ENCODE measurements around the gene FAM118B. TPM values are rescaled to one million over a fixed set of nuclear protein-coding genes. Genes with fewer than 3 reads are reported as not detected.

FAM118B gene
- total and polyA plus RNA-seq, 4 donors, result 10.8 to 24.3 (median 20.7) TPM

DNA sequence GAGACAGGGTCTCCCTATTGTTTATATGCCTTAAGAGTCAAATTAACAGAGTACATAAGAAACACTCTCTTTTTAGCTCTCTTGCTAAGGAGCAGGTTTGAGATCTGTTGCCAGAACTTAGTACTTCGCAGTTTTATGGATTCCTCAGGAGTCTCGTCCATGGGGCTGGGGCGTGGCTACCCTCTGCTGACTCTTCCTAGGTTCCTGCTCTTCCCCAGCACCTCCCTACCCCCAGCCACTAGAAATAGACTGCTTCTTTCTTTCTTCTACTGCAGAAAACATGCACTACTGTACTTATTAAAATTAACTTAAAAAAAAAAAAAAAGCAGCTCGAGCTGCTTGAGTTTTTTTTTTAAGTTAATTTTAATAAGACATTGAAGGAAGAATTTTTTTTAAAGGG, 8.0 kb downstream of the FAM118B start:
- 58 to 64% methylated on average over 4 of the region's 4 CpGs for WGBS, 2 donors
- Histone ChIP-seq H3K4me1 (ENCODE audit: control insufficient read depth in 5 of 5, insufficient read depth in 5 of 5, low read length in 5 of 5) (peaks cover 0 to 5% (median 0%) of the 10 kb centered on the region in 5 donors), H3K27me3 (ENCODE audit: control insufficient read depth in 3 of 3, insufficient read depth in 3 of 3, low read length in 2 of 3) (no peaks in the 10 kb centered on the region), H3K9me3 (ENCODE audit: control insufficient read depth in 4 of 4, insufficient read depth in 3 of 4, low read length in 3 of 4) (no peaks in the 10 kb centered on the region), H3K4me3 (no peak overlapping the region), H3K36me3 (ENCODE audit: control insufficient read depth in 4 of 4, insufficient read depth in 4 of 4, low read length in 4 of 4) (no peaks in the 10 kb centered on the region), H3K27ac (ENCODE audit: low read depth in 1 of 2, low read length in 1 of 2) (no peak overlapping the region), H3K9ac (ENCODE audit: insufficient read depth in 1 of 2, low read length in 2 of 2) (no peak overlapping the region)
- TF ChIP-seq, protein P1, sequence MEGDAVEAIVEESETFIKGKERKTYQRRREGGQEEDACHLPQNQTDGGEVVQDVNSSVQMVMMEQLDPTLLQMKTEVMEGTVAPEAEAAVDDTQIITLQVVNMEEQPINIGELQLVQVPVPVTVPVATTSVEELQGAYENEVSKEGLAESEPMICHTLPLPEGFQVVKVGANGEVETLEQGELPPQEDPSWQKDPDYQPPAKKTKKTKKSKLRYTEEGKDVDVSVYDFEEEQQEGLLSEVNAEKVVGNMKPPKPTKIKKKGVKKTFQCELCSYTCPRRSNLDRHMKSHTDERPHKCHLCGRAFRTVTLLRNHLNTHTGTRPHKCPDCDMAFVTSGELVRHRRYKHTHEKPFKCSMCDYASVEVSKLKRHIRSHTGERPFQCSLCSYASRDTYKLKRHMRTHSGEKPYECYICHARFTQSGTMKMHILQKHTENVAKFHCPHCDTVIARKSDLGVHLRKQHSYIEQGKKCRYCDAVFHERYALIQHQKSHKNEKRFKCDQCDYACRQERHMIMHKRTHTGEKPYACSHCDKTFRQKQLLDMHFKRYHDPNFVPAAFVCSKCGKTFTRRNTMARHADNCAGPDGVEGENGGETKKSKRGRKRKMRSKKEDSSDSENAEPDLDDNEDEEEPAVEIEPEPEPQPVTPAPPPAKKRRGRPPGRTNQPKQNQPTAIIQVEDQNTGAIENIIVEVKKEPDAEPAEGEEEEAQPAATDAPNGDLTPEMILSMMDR (IDR thresholded peaks at IDR 0.05; ENCODE audit: control extremely low read depth, extremely low read depth), result no peak
- ATAC-seq (ENCODE audit: insufficient read depth, low FRiP score) (no peak), DNase-seq (no peak)

DNA sequence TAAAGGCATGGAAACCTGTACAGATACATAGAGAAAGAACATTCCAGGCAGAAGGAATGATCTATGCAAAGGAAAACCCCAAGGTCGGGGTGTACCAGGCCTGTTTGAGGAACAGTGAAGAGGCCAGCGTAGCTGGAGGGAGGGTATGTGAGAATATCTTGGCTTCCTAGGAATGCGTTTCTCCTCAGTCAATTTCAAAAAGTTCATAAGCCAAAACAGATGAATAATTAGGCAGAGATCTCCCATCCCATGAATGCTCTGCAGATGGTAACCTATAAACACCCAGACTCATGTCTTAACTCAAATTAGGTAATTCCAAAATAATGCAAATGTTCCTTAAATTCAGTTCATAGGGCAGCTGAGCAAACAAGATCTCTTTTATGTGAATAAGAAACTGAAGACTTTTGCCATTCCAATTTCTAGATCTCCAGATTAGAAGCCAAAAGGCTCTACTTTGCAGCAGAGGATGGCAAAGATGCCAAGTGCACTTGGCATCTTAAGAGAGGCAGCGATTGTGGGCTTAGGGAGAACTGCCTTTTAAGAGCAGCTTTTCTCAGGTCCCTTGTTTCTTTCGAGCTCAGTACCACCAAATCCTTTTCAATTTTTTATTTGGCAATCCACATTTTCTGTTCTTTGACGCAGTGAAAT, 13.2 kb downstream of the FAM118B start:
- 85 to 93% methylated on average over 6 of the region's 6 CpGs for WGBS, 2 donors
- Histone ChIP-seq H3K9ac (ENCODE audit: insufficient read depth in 1 of 2, low read length in 2 of 2) (no peak overlapping the region), H3K4me1 (ENCODE audit: control insufficient read depth in 5 of 5, insufficient read depth in 5 of 5, low read length in 5 of 5) (peaks cover 0 to 1% (median 0%) of the 10 kb centered on the region in 5 donors), H3K36me3 (ENCODE audit: control insufficient read depth in 4 of 4, insufficient read depth in 4 of 4, low read length in 4 of 4) (peaks cover 0 to 2% (median under 1%) of the 10 kb centered on the region in 4 donors), H3K4me3 (no peak overlapping the region), H3K9me3 (ENCODE audit: control insufficient read depth in 4 of 4, insufficient read depth in 3 of 4, low read length in 3 of 4) (no peaks in the 10 kb centered on the region), H3K27me3 (ENCODE audit: control insufficient read depth in 3 of 3, insufficient read depth in 3 of 3, low read length in 2 of 3) (no peaks in the 10 kb centered on the region), H3K27ac (ENCODE audit: low read depth in 1 of 2, low read length in 1 of 2) (no peak overlapping the region)
- ATAC-seq (ENCODE audit: insufficient read depth, low FRiP score) (no peak), DNase-seq (no peak)
- TF ChIP-seq, protein P1 (IDR thresholded peaks at IDR 0.05; ENCODE audit: control extremely low read depth, extremely low read depth), result no peak

DNA sequence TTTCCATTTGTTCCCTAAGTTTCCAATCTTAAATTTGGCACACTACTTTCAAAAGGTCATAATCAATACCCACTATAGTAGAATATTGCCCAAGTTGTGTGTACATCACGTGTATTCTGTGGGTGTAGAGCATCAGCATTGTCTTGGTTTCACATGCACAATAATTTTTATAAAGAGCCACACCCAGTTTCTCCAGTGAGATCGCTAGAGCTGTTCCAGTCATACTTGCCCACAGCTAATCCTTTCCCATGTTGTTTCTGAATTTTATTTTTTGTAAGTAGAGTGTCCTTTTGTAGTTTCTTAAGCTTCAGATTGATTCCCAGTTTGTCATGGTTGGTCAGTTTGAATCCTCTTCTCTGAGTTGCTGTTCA, 13.7 kb downstream of the FAM118B start:
- no peaks in the 10 kb centered on the region for H3K9me3 ChIP-seq (ENCODE audit: control insufficient read depth in 4 of 4, insufficient read depth in 3 of 4, low read length in 3 of 4)
- H3K4me3 ChIP-seq, result no peak overlapping the region
- no peak for ATAC-seq (ENCODE audit: insufficient read depth, low FRiP score)
- H3K36me3 ChIP-seq (ENCODE audit: control insufficient read depth in 4 of 4, insufficient read depth in 4 of 4, low read length in 4 of 4), result peaks cover 0 to 2% (median 1%) of the 10 kb centered on the region in 4 donors
- DNase-seq, result no peak
- H3K4me1 ChIP-seq (ENCODE audit: control insufficient read depth in 5 of 5, insufficient read depth in 5 of 5, low read length in 5 of 5), result peaks cover 0 to 1% (median 0%) of the 10 kb centered on the region in 5 donors
- H3K27me3 ChIP-seq (ENCODE audit: control insufficient read depth in 3 of 3, insufficient read depth in 3 of 3, low read length in 2 of 3), result no peaks in the 10 kb centered on the region
- no peak overlapping the region for H3K27ac ChIP-seq (ENCODE audit: low read depth in 1 of 2, low read length in 1 of 2)
- no peak overlapping the region for H3K9ac ChIP-seq (ENCODE audit: insufficient read depth in 1 of 2, low read length in 2 of 2)
- TF ChIP-seq, protein P1 (IDR thresholded peaks at IDR 0.05; ENCODE audit: control extremely low read depth, extremely low read depth), result no peak
- WGBS, 2 donors, result 78 to 90% methylated on average over 2 of the region's 2 CpGs
